ENCODE data around the gene SF3A2.
A peak's percentile ranks its signal among the peaks of the same experiment; 100 is the strongest.

The SF3A2 gene

DNA sequence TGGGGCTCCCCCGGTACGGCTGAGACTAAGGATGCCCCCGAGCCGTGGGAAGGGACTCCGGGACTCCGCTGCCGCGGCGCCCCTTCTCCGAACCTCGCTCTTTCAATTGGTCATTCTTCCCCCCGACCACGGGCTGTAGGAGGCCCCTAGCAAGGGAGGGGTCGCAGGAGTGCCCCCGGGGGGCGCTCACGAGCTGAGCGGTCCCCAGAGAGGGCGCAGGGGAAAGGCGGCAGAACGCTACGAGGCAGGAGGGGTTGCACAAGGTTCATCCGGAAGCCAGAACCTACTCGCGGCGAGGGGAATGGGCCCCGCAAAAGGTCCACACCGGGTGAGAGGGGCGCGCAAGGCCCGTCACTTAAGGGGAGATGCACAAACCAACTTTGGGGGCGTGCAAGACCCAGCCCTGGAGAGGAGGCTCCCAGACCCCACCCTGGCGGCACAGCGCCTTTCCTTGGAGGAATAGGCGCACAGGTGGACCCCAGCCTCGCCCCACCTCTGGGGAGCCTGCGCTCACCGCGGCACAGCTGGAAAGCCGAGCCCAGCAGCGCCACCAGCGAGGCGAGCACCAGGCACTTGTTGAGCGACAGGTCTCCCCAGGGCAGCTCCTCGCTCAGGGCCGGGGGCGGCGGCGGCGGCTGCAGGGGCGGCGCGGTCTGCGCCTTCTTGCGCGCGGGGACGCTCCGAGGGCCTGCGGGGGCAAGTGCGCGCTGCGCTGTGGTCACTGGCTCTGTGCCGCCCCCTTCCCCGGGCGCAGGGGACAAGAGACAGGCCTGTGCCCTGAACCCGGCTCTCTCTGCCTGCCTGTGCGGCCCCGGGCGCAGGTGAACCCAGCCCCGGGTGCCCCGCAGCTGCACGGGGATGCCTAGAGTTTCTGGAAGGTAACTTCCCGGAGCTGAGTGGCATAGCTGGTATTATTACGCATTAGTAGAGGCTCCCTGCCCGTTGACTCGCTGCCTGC is 16.8 kb downstream of the SF3A2 start:
- TF ChIP-seq POLR2A (IDR thresholded peaks at IDR 0.05; ENCODE audit: low read length) (no peak), GATA1 (IDR thresholded peaks at IDR 0.05; ENCODE audit: low read depth, low read length) (no peak)
- peak in 1 of 2 experiments; percentile 34 for DNase-seq

DNA sequence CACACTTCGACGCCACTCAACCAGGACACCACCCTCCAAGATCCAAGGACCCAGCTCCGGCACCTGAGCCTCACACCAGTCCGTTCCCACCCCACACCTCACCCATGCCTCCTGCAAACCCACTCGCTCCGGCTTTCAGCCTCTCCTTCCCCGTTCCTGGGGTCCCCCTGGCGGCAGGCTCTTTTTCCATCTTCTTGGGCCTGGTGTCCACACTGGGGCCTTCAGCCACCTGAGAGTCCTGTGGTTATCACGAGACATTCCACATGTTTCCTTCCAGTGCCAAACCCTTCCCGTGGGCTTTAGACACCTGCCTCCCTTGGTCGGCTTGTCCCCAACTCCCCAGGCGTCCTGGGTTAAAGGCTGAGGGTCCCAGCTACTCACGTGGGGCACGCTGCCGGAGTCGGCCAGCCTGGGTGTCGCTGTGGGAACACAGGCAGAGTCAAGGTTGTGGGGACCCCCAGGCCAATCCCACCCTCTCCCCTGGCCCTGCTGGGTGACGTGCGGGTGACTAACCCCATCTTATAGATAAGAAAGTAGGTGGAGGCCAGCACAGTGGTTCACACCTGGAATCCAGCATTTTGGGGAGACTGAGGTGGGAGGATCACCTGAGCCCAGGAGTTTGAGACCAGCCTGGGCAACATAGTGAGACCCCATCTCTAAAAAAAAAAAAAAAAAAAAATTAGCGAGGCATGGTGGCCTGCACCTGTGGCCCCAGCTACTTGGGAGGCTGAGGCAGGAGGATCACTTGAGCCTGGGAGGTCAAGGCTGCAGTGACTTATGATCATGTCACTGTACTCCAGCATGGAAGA is 17.6 kb downstream of the SF3A2 start:
- peak in 1 of 2 experiments; percentile 38 for DNase-seq
- TF ChIP-seq GATA1 (IDR thresholded peaks at IDR 0.05; ENCODE audit: low read depth, low read length) = no peak
- no peak for TF ChIP-seq POLR2A (IDR thresholded peaks at IDR 0.05; ENCODE audit: low read length)

DNA sequence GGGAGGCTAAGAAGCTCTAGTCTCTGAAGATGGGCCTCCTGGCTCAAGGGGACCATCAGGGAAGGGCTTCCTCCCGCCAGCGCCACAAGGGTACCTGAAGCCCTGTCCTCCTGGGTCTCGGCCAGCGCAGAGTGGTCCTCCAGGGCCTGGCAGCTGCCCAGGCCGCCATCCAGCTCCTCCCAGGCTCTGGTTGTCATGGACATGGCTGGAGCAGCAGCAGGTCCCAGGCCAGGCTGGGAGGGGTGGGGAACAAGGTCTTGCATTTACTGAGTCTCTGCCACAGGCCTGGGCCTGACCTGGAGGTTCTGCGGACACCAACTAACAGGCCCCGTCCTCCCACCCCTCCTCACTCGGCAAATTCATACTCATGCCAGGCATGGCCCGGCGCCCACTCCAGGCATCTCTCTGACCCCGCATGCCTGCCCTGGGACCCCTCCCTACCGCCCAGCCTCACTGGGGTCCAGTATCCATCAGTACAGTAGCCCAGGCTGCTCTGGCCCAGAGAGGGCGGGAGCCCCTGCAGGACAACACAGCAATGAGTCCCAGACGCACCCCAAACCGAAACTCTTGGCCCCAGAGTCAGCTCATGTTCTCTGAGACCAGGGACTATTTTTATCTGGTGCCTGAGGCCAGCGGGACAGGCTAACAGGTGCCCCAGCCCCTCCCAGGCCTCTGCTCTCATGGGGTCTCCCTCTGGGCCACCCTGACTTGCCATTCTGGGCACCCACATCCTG is 18.7 kb downstream of the SF3A2 start:
- DNase-seq = no peak

DNA sequence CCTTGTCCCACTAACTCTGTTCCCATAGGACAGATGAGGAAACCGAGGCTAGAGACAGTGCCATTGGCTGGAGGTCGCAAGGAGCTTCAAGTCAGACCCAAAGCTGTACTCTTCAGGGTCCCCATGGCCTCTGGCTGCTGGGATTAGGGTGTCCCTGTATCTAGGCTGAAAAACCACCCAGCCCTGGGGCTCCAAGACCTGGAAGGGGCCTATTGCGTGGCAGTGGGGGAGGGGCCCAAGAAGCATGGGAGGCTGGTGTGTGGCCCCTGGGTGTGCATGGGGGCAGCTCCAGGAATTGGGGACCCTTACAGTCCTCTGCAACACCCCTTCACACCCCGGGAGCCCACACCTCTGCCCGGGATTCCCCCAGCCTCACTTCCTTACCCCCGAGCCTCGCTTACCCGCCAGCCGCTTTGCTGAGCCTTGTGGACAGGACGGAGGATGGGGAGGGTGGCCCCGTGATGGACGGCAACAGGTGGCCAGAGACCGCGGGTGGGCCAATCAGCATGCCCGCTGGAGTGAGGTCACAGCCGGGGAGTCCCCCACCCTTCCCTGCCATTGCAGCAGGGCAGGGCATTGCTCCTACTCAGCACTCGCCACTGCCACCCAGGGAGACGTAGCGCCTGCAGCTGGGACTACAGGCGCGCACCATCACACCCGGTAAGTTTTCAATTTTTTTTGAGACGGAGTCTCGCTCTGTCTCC is 19.5 kb downstream of the SF3A2 start, which contains the start of gene JSRP1:
TSS of gene JSRP1 (minus strand) at position 436 of the 704 bp plus-strand sequence. CDS start 1,103 bp downstream, outside the sequence.
- DNase-seq = no peak
- TF ChIP-seq GATA1 (IDR thresholded peaks at IDR 0.05; ENCODE audit: low read depth, low read length) (no peak), POLR2A (IDR thresholded peaks at IDR 0.05; ENCODE audit: low read length) (no peak)

More for the DNA sequence above, 18.7 kb downstream of the SF3A2 start:
- TF ChIP-seq POLR2A (IDR thresholded peaks at IDR 0.05; ENCODE audit: low read length) (no peak), GATA1 (IDR thresholded peaks at IDR 0.05; ENCODE audit: low read depth, low read length) (no peak)

DNA sequence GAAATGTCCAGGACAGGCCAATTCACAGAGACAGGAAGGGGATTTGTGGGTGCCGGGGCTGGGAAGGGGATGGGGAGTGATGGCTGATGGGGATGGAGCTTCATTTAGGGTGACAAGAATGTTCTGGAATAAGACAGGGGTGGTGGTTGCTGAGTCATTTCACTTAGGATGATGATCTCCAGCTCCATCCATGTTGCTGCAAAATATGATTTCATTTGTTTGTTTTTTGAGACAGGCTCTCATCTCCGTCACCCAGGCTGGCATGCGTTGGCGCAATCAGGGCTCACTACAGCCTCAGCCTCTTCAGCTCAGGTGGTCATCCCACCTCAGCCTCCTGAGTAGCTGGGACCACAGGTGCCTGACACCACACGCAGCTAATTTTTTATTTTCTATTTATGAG is 22.7 kb downstream of the SF3A2 start:
- DNase-seq = no peak
- no peak for TF ChIP-seq GATA1 (IDR thresholded peaks at IDR 0.05; ENCODE audit: low read depth, low read length)
- TF ChIP-seq POLR2A (IDR thresholded peaks at IDR 0.05; ENCODE audit: low read length) = no peak

DNA sequence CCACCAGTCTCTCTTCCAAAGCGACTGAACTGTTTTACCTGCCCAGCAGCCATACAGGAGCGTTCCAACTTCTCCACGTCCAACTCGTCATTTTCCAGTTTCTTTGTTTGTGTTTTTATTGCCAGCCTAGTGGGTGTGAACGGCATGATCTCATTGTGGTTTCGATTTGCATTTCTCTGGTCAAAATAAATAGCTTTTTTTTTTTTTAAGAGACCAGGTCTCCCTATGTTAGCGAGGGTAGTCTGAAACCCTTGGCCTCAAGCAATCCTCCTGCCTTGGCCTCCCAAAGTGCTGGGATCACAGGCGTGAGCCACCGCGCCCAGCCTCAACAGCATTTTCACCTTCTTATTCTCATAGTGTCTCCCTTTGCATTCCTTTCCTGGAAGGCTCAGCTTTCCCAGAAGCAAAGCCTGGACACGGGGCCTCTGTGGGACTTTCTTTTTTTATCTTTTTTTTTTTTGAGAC is 23.7 kb downstream of the SF3A2 start:
- TF ChIP-seq GATA1 (IDR thresholded peaks at IDR 0.05; ENCODE audit: low read depth, low read length) = no peak
- TF ChIP-seq POLR2A (IDR thresholded peaks at IDR 0.05; ENCODE audit: low read length) = no peak
- DNase-seq = no peak

DNA sequence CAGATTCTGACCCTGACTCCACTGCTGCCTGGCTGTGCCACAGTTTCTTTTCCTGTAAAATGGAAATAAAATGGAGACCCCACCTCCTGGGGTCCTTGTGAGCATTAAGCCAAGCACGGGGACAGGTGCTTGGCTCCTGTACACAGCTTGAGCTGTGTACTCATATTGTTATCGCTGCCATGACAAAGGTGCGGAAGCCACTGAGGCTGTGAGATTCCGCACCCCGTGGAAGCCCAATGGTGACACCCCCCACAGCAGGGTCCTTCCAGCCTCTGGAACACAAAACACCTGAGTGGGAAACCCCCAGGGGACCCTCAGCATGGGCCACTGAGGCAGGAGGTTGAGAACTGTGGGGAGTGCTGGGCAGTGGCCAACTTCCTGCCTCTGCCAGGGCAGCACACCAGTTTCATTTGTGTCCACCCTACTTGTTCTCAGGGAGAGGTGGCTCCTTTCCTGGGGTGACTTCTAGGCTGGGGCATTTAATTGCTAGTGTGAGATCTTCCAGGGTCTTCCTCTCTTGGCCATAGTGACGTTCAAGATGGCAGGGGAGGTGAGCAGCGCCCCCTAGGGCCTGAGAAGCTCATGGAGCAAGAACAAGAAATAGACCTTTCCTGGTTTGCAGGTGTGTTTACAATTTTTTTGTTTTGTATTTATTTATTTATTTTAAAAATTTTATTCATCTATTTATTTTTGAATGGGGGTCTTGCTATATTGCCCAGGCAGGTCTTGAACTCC is 25.0 kb downstream of the SF3A2 start:
- TF ChIP-seq GATA1 (IDR thresholded peaks at IDR 0.05; ENCODE audit: low read depth, low read length) = no peak
- no peak for TF ChIP-seq POLR2A (IDR thresholded peaks at IDR 0.05; ENCODE audit: low read length)
- peak; percentile 62 to 65 for DNase-seq

DNA sequence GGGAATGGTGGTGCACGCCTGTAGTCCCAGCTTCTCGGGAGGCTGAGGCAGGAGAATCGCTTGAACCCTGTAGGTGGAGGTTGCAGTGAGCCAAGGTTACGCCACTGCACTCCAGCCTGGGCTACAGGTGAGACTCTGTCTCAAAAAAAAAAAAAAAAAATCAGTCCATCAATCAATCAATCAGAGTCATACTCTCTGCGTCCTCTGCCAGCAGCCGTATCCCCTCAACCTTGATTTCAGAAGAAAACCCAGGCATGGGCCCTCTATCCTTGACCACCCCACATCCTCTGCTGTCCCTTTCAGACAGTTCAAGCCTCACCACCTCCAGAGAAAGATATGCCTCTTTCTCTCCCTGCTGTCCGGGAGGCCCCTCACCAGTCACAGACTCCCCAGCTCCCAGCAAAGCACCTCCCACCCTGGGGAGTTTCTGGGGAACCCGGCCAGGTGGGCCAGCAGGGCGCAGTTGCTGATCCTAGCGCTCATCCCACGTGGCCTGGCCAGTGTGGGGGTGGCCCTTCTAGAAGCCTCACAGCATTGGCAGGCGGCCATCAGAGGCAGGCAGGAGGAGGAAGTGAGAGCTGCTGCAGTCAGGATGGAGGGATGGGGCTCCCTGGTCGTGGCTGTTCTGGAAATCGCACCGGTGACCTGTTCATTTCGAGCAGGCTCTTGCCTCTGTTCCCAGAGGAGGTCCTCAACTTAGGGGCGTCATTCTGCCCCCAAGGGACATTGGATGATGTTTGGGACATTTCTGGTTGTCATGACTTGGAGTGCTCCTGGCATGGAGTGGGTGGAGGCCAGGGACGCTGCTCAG is 29.8 kb downstream of the SF3A2 start:
- DNase-seq = peak; percentile 78 to 83
- TF ChIP-seq GATA1 (IDR thresholded peaks at IDR 0.05; ENCODE audit: low read depth, low read length) (no peak), POLR2A (IDR thresholded peaks at IDR 0.05; ENCODE audit: low read length) (peak; percentile 32)

DNA sequence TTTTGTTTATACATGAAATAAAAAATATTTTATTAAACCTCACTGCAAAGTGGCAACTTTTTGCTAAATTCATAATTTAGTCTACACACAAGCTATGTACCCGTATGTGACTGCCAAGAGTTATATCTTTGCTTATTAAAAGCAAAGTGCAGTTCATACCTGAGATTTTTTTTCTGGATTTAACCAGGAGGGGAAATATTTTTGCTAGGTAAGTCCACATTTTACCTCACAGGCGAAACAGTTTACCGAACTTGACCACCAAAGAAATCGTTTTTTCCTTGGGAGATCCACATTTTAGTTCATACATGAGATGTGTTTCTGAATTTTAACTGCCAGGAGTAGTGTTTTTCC is 31.8 kb downstream of the SF3A2 start:
- DNase-seq = peak in 1 of 2 experiments; percentile 55
- TF ChIP-seq POLR2A (IDR thresholded peaks at IDR 0.05; ENCODE audit: low read length) (no peak), GATA1 (IDR thresholded peaks at IDR 0.05; ENCODE audit: low read depth, low read length) (no peak)

DNA sequence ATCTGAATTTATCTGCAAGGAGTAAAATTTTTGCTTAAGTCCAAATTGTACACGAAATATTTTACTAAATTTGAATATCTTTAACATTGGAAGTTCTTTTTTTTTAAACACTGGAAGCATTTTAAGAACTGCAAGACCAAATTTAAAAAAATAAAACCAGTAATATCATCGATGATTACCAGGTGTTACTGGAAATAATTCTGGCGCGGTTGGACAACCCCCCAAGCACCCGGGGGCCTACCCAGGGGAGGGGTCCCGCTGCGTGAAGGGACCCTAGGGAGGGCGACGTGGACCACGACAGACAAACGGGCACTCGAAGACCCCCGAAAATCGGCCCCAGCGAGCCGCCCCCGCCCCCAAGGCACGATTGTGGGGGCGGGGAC is 32.2 kb downstream of the SF3A2 start:
- no peak for DNase-seq
- no peak for TF ChIP-seq GATA1 (IDR thresholded peaks at IDR 0.05; ENCODE audit: low read depth, low read length)
- TF ChIP-seq POLR2A (IDR thresholded peaks at IDR 0.05; ENCODE audit: low read length) = no peak

DNA sequence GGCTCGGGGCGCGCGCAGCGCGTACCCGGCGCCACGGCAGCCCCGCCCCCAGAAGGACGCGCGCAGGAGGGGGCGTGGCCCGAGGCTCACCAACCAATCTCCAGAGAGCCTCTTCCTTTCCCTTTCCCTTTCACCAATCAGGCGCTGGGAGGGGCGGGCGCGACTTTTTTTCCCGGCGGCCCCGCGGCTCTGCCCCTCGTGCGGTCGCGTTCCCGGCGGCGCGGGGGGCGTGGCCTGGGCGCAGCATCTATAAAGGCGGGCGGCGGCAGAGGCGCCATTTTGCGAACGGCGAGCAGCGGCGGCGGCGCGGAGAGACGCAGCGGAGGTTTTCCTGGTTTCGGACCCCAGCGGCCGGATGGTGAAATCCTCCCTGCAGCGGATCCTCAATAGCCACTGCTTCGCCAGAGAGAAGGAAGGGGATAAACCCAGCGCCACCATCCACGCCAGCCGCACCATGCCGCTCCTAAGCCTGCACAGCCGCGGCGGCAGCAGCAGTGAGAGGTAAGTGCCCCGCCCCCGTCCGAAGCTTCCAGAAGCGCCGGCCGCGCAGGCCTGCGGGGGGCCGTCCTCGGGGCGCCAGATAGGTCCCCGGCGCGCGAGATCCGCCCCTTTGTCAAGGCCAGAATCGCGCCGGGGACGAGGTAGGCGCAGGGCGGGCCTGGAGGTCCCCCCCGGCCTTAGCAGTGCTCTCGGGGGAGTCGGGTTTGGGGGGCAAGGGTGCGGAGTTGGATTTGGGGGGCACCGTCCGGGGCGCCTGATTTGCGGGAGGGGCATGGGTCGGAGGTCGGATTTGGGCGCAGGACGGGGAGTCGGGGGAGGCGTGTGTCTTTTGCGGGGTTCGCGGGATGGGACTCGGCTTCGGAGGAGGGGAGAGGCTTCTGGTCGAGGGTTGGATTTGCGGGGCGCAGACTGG is 32.9 kb downstream of the SF3A2 start:
- TF ChIP-seq POLR2A (IDR thresholded peaks at IDR 0.05; ENCODE audit: low read length) (peak; percentile 99), GATA1 (IDR thresholded peaks at IDR 0.05; ENCODE audit: low read depth, low read length) (no peak)
- DNase-seq = peak; percentile 98 to 99
